ENCODE measurements around the gene IL20.

Gene IL20

GRCh38 chr1:206890125-206891060 is 25.0 kb downstream of the IL20 start:
- TF ChIP-seq CEBPB (IDR thresholded peaks at IDR 0.05) (no peak), TAF1 (IDR thresholded peaks at IDR 0.05; ENCODE audit: low read depth) (no peak), CREB1 (IDR thresholded peaks at IDR 0.05; ENCODE audit: low read depth) (no peak), EP300 (IDR thresholded peaks at IDR 0.05; ENCODE audit: borderline replicate concordance) (no peak), RAD21 (IDR thresholded peaks at IDR 0.05; ENCODE audit: low read depth) (no peak), EGR1 (IDR thresholded peaks at IDR 0.05) (no peak), MAX (IDR thresholded peaks at IDR 0.05) (no peak), FOXM1 (IDR thresholded peaks at IDR 0.05; ENCODE audit: borderline replicate concordance, low read depth) (no peak), YY1 (IDR thresholded peaks at IDR 0.05; ENCODE audit: low read depth) (no peak), NFIC (IDR thresholded peaks at IDR 0.05) (no peak), TEAD4 (IDR thresholded peaks at IDR 0.05) (no peak), TCF12 (IDR thresholded peaks at IDR 0.05; ENCODE audit: low read depth) (no peak), ZBTB7A (IDR thresholded peaks at IDR 0.05; ENCODE audit: low read depth) (no peak)
- TF ChIP-seq, protein P1, sequence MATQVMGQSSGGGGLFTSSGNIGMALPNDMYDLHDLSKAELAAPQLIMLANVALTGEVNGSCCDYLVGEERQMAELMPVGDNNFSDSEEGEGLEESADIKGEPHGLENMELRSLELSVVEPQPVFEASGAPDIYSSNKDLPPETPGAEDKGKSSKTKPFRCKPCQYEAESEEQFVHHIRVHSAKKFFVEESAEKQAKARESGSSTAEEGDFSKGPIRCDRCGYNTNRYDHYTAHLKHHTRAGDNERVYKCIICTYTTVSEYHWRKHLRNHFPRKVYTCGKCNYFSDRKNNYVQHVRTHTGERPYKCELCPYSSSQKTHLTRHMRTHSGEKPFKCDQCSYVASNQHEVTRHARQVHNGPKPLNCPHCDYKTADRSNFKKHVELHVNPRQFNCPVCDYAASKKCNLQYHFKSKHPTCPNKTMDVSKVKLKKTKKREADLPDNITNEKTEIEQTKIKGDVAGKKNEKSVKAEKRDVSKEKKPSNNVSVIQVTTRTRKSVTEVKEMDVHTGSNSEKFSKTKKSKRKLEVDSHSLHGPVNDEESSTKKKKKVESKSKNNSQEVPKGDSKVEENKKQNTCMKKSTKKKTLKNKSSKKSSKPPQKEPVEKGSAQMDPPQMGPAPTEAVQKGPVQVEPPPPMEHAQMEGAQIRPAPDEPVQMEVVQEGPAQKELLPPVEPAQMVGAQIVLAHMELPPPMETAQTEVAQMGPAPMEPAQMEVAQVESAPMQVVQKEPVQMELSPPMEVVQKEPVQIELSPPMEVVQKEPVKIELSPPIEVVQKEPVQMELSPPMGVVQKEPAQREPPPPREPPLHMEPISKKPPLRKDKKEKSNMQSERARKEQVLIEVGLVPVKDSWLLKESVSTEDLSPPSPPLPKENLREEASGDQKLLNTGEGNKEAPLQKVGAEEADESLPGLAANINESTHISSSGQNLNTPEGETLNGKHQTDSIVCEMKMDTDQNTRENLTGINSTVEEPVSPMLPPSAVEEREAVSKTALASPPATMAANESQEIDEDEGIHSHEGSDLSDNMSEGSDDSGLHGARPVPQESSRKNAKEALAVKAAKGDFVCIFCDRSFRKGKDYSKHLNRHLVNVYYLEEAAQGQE (IDR thresholded peaks at IDR 0.05; ENCODE audit: low read depth) = no peak
- TF ChIP-seq, protein P2, sequence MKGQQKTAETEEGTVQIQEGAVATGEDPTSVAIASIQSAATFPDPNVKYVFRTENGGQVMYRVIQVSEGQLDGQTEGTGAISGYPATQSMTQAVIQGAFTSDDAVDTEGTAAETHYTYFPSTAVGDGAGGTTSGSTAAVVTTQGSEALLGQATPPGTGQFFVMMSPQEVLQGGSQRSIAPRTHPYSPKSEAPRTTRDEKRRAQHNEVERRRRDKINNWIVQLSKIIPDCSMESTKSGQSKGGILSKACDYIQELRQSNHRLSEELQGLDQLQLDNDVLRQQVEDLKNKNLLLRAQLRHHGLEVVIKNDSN (IDR thresholded peaks at IDR 0.05) = no peak

- TF ChIP-seq NFIC (IDR thresholded peaks at IDR 0.05) (no peak), TEAD4 (IDR thresholded peaks at IDR 0.05) (no peak), CREB1 (IDR thresholded peaks at IDR 0.05; ENCODE audit: low read depth) (no peak), EP300 (IDR thresholded peaks at IDR 0.05; ENCODE audit: borderline replicate concordance) (no peak), ZBTB7A (IDR thresholded peaks at IDR 0.05; ENCODE audit: low read depth) (no peak)
Observed at GRCh38 chr1:206891412-206891811, 26.0 kb downstream of the IL20 start.

GRCh38 chr1:206892351-206892984 is 27.0 kb downstream of the IL20 start:
- peak; percentile 62; the same call in 1 of the 2 replicates for TF ChIP-seq CEBPB (IDR thresholded peaks at IDR 0.05)
- TF ChIP-seq RAD21 (IDR thresholded peaks at IDR 0.05; ENCODE audit: low read depth) = no peak

DNA sequence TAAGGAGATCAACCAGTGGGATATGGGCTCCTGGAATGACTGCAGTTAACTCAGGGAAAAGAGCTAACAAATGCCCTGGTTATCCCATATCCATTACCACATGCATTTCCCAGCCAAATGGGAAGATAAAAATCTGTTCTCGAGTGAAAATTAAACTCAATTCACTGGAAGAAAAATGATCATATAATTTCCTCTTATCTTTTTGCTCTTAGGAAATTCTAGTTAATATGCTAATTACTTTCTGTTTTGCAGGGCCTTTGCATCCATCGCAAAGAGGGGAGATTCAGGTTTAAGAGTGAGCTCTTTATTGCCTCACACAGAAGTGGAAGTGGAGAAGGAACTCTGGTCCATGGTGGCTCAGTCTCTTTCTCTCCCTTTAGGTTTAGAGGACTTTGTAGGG is 28.0 kb downstream of the IL20 start:
- TF ChIP-seq ZBTB7A (IDR thresholded peaks at IDR 0.05; ENCODE audit: low read depth) (no peak), TEAD4 (IDR thresholded peaks at IDR 0.05) (no peak), NFIC (IDR thresholded peaks at IDR 0.05) (no peak), MAX (IDR thresholded peaks at IDR 0.05) (no peak), RAD21 (IDR thresholded peaks at IDR 0.05; ENCODE audit: low read depth) (no peak), FOXM1 (IDR thresholded peaks at IDR 0.05; ENCODE audit: borderline replicate concordance, low read depth) (no peak), EGR1 (IDR thresholded peaks at IDR 0.05) (no peak), EP300 (IDR thresholded peaks at IDR 0.05; ENCODE audit: borderline replicate concordance) (no peak), CEBPB (IDR thresholded peaks at IDR 0.05) (no peak), TCF12 (IDR thresholded peaks at IDR 0.05; ENCODE audit: low read depth) (no peak), CREB1 (IDR thresholded peaks at IDR 0.05; ENCODE audit: low read depth) (no peak), YY1 (IDR thresholded peaks at IDR 0.05; ENCODE audit: low read depth) (no peak), TAF1 (IDR thresholded peaks at IDR 0.05; ENCODE audit: low read depth) (no peak)
- TF ChIP-seq, protein P2 (IDR thresholded peaks at IDR 0.05) = no peak
- TF ChIP-seq, protein P1 (IDR thresholded peaks at IDR 0.05; ENCODE audit: low read depth) = no peak

DNA sequence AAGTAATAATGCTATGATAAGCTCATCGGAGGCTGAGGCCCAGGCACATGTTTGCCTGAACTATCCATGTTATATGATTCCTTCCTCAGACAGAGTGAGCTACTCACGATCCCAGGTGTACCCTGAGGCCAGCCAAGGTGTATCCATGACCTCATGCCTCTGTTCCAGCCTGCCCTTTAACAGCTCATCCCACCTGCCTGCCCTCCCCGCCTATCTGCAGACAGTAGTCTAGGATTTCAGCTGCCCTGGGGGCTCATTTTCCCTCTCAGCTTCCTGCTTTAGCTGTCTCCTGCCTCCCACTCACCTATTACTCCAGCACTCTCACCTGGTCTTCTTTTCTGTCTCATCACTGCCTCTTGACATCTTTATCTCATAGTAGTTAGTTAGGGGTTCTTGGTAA is 29.9 kb downstream of the IL20 start:
- TF ChIP-seq MAX (IDR thresholded peaks at IDR 0.05) (no peak), RAD21 (IDR thresholded peaks at IDR 0.05; ENCODE audit: low read depth) (no peak), FOXM1 (IDR thresholded peaks at IDR 0.05; ENCODE audit: borderline replicate concordance, low read depth) (no peak), TEAD4 (IDR thresholded peaks at IDR 0.05) (no peak), CEBPB (IDR thresholded peaks at IDR 0.05) (no peak), TAF1 (IDR thresholded peaks at IDR 0.05; ENCODE audit: low read depth) (no peak), YY1 (IDR thresholded peaks at IDR 0.05; ENCODE audit: low read depth) (no peak), NFIC (IDR thresholded peaks at IDR 0.05) (no peak), ZBTB7A (IDR thresholded peaks at IDR 0.05; ENCODE audit: low read depth) (no peak), CREB1 (IDR thresholded peaks at IDR 0.05; ENCODE audit: low read depth) (no peak), EP300 (IDR thresholded peaks at IDR 0.05; ENCODE audit: borderline replicate concordance) (no peak), EGR1 (IDR thresholded peaks at IDR 0.05) (no peak), TCF12 (IDR thresholded peaks at IDR 0.05; ENCODE audit: low read depth) (no peak)
- TF ChIP-seq, protein P2 (IDR thresholded peaks at IDR 0.05) = no peak
- TF ChIP-seq, protein P1 (IDR thresholded peaks at IDR 0.05; ENCODE audit: low read depth) = no peak
